ENCODE results near the gene ITGB2.

The ITGB2 gene

DNA sequence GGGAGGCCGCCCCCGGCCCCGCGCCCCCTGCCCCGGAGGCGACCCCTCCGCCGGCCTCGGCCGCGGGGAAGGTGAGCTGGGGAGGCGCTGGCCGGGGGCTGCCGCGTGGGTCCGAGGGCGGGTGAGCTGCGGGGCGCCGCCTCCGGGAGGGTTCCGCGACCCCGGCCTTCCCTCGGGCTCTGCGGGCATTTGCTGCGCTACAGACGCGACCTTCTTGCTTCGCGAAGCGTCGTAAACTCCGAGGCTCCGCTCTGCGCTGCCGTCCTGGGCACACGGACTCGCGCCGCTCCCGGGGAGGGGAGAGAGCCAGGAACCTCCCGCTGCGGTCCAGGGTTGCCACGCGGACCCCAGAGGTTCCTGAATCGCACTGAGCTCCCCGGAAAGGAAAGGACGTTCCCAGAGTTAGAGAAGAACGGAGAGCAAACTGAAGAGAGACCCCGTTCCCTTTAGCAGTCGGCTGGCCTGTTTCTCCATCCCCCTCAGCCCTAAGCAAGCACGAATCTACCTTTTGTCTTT is 19.5 kb upstream of the ITGB2 start:
- Histone ChIP-seq H3K4me2 (peak overlapping the region; percentile 78), H3K4me1 (ENCODE audit: low read depth, poor library complexity, severe bottlenecking) (peaks cover 23% of the 10 kb centered on the region), H3K36me3 (ENCODE audit: insufficient read depth) (no peaks in the 10 kb centered on the region), H4K20me1 (ENCODE audit: insufficient read depth) (peaks cover 12% of the 10 kb centered on the region; the same call in 1 of the 2 replicates), H3K9ac (peak overlapping the region; percentile 76), H3K4me3 (IDR thresholded peaks at IDR 0.05; ENCODE audit: insufficient read depth, low read depth, low read length) (peak overlapping the region; percentile 17), H3K27me3 (ENCODE audit: insufficient read depth, low read depth) (peaks cover under 1% of the 10 kb centered on the region; the same call in 1 of the 2 replicates), H3K27ac (peak overlapping the region; percentile 34; the same call in 1 of the 2 replicates), H2AFZ (ENCODE audit: low read depth) (peak overlapping the region; percentile 87), H3K79me2 (ENCODE audit: insufficient read depth, low read depth) (peaks cover 51% of the 10 kb centered on the region)
- TF ChIP-seq, protein P1, sequence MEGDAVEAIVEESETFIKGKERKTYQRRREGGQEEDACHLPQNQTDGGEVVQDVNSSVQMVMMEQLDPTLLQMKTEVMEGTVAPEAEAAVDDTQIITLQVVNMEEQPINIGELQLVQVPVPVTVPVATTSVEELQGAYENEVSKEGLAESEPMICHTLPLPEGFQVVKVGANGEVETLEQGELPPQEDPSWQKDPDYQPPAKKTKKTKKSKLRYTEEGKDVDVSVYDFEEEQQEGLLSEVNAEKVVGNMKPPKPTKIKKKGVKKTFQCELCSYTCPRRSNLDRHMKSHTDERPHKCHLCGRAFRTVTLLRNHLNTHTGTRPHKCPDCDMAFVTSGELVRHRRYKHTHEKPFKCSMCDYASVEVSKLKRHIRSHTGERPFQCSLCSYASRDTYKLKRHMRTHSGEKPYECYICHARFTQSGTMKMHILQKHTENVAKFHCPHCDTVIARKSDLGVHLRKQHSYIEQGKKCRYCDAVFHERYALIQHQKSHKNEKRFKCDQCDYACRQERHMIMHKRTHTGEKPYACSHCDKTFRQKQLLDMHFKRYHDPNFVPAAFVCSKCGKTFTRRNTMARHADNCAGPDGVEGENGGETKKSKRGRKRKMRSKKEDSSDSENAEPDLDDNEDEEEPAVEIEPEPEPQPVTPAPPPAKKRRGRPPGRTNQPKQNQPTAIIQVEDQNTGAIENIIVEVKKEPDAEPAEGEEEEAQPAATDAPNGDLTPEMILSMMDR (conservative IDR thresholded peaks at IDR 0.05; ENCODE audit: low read depth, low read length), result no peak

DNA sequence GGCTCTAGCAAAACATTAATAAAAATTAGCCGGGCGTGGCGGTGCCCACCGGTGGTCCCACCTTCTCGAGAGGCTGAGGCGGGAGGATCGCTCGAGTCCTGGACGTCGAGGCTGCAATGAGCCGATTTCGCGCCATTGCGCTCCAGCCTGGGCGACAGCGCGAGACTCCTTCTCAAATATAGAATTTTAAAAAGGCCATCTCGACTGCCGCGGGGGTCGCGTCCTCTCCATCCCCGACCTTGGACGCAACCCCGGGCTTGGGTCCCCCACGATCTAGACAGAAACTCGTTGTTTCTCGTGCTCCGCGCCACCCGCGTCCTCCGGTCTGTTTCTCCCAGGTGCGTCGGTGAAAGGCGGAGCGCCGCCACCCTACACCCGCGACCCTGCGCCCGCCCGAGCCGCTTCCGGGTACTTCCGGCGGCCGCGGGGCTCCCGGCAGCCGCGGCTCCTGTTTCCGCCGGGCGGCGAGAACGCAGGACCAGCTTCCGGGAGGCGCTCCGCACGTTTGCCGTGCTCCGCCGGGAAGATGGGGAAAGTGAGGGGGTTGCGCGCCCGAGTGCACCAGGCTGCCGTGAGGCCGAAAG is 18.9 kb upstream of the ITGB2 start, which contains the start of gene SLX9:
Gene SLX9, plus strand, starts transcription at position 498 of the 584 bp plus-strand sequence. Its CDS starts 29 bp downstream, at position 527.
- TF ChIP-seq, protein P1 (conservative IDR thresholded peaks at IDR 0.05; ENCODE audit: low read depth, low read length), result no peak
- peak within 1 kb of the TSS; percentile 76 for H3K9ac ChIP-seq
- H3K4me1 ChIP-seq (ENCODE audit: low read depth, poor library complexity, severe bottlenecking), result peaks cover 23% of the 10 kb centered on the region
- H3K4me2 ChIP-seq, result peak within 1 kb of the TSS; percentile 78
- H2AFZ ChIP-seq (ENCODE audit: low read depth), result peak within 1 kb of the TSS; percentile 87
- peak within 1 kb of the TSS; percentile 17 for H3K4me3 ChIP-seq (IDR thresholded peaks at IDR 0.05; ENCODE audit: insufficient read depth, low read depth, low read length)
- H4K20me1 ChIP-seq (ENCODE audit: insufficient read depth), result peaks cover 12% of the 10 kb centered on the region; the same call in 1 of the 2 replicates
- H3K27me3 ChIP-seq (ENCODE audit: insufficient read depth, low read depth), result peaks cover 6% of the 10 kb centered on the region; the same call in 1 of the 2 replicates
- H3K36me3 ChIP-seq (ENCODE audit: insufficient read depth), result no peaks in the 10 kb centered on the region
- H3K79me2 ChIP-seq (ENCODE audit: insufficient read depth, low read depth), result peaks cover 46% of the 10 kb centered on the region
- H3K27ac ChIP-seq, result peak within 1 kb of the TSS; percentile 34; the same call in 1 of the 2 replicates

DNA sequence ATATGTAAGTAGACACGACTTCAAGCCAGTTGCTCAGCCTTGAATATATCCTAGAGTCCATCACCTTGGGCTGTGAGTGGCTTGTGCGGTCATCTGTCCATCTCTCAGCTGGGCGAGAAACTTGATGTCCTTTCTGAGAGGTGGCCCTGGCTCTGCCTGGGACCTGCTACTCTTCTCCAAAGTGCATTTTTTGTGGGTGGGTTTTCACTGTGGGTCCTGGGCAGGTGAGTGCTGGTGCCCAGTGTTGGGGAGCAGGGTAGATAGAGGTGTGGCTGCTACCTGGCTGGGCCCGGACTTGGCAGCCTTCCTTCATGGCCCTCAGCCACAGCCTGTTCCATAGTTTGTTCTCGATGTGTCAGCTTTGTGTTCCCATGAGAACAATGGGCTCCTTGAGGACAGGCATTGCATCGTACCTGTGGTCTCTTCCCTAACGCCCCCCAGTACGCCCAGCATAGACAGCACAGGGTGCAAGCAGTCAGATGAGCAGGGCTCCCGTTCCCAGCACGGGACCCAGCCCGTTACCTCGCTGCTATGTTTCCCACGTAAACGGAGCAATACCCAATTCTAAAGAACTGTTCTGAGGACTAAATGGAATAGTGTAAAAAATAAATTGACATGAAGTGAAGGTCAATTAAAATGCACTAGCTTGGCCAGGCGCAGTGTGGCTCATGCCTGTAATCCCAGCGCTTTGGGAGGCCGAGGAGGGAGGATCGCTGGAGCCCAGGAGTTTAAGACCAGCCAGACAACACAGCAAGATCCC is 18.3 kb upstream of the ITGB2 start:
- TF ChIP-seq, protein P1 (conservative IDR thresholded peaks at IDR 0.05; ENCODE audit: low read depth, low read length), result no peak
- peak overlapping the region; percentile 76 for H3K9ac ChIP-seq
- H3K79me2 ChIP-seq (ENCODE audit: insufficient read depth, low read depth), result peaks cover 40% of the 10 kb centered on the region
- H4K20me1 ChIP-seq (ENCODE audit: insufficient read depth), result peaks cover 12% of the 10 kb centered on the region; the same call in 1 of the 2 replicates
- H2AFZ ChIP-seq (ENCODE audit: low read depth), result peak overlapping the region; percentile 87
- no peaks in the 10 kb centered on the region for H3K36me3 ChIP-seq (ENCODE audit: insufficient read depth)
- H3K4me3 ChIP-seq (IDR thresholded peaks at IDR 0.05; ENCODE audit: insufficient read depth, low read depth, low read length), result no peak overlapping the region
- peak overlapping the region; percentile 34; the same call in 1 of the 2 replicates for H3K27ac ChIP-seq
- H3K27me3 ChIP-seq (ENCODE audit: insufficient read depth, low read depth), result peaks cover 11% of the 10 kb centered on the region; the same call in 1 of the 2 replicates
- peaks cover 23% of the 10 kb centered on the region for H3K4me1 ChIP-seq (ENCODE audit: low read depth, poor library complexity, severe bottlenecking)
- H3K4me2 ChIP-seq, result peak overlapping the region; percentile 78

DNA sequence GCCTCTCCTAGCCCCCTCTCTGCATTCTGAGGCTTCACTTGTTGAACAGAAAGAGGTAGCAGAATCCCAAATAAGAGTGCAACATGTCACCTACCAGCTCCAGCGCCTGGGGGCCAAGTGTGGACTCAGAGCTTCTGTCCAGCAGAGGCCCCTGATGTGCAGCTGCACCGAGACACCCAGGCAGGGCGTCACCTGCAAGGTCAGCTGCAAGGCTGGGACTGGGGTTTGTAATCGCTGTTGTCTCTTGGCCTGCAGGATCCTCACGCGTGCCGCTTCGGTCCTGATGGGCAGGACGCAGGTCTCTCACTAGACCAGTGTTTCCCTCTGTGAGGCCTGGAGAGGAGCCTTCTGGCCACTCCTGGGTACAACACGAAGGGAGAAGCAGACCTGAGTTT is 14.8 kb upstream of the ITGB2 start:
- no peaks in the 10 kb centered on the region for H3K36me3 ChIP-seq (ENCODE audit: insufficient read depth)
- H3K4me1 ChIP-seq (ENCODE audit: low read depth, poor library complexity, severe bottlenecking), result peaks cover 7% of the 10 kb centered on the region
- no peak overlapping the region for H3K9ac ChIP-seq
- H3K4me3 ChIP-seq (IDR thresholded peaks at IDR 0.05; ENCODE audit: insufficient read depth, low read depth, low read length), result no peak overlapping the region
- peaks cover 32% of the 10 kb centered on the region; the same call in 1 of the 2 replicates for H3K27me3 ChIP-seq (ENCODE audit: insufficient read depth, low read depth)
- no peaks in the 10 kb centered on the region for H4K20me1 ChIP-seq (ENCODE audit: insufficient read depth)
- H2AFZ ChIP-seq (ENCODE audit: low read depth), result no peak overlapping the region
- H3K27ac ChIP-seq, result no peak overlapping the region
- no peak overlapping the region for H3K4me2 ChIP-seq
- H3K79me2 ChIP-seq (ENCODE audit: insufficient read depth, low read depth), result peaks cover 6% of the 10 kb centered on the region
- TF ChIP-seq, protein P1 (conservative IDR thresholded peaks at IDR 0.05; ENCODE audit: low read depth, low read length), result no peak

All from KMS-11 (cell line).